Posterior cingulate gyrus (tissue), 11 donors: ENCODE measurements around the gene CLIP1.
"Not testable (repeated sequence)": the region's sequence is repeated elsewhere in the genome, so short reads cannot be mapped to it uniquely, and the experiment has no call there.

Experiments
- DNase-seq, 10 donors: peaks; one replicate each; pipeline versions ENCODE4 v3.0.0 to v3.0.0-alpha.2; 2020 to 2021; ENCODE audit warnings: mixed read lengths in 3 of 10
- intact Hi-C: fragments of 100-400 bp; cut with DNase I; formaldehyde crosslinking; loops from one replicate; pipeline ENCODE4 v1.15.1; 2023

The CLIP1 gene

GRCh38 chr12:122399592-122400373 lies 22.7 kb downstream of the CLIP1 start:
- peak in 8 of 10 donors; percentile 29 to 89 (median 50) for DNase-seq
- intact Hi-C loops = loop anchor here (1.0 to 10.0 kb wide), 2 partner anchors 72 to 355 kb away; partner anchors contain the start of gene DENR

GRCh38 chr12:122399254-122399591 lies 23.2 kb downstream of the CLIP1 start:
- intact Hi-C loops = loop anchor here (1.0 kb wide), 1 partner anchor 72 kb away; no protein-coding TSS in a partner anchor
- DNase-seq = no peak

- intact Hi-C loops = not testable (repeated sequence)
- peak in 2 of 10 donors; percentile 3 to 14 for DNase-seq
These were observed 24.5 kb downstream of the CLIP1 start for GRCh38 chr12:122397981-122398380.

- intact Hi-C loops = no loop called here
- no peak for DNase-seq
These were observed 27.1 kb downstream of the CLIP1 start for GRCh38 chr12:122395319-122395718.

- peak in 1 of 10 donors; percentile 12 for DNase-seq
- intact Hi-C loops = no loop called here
These were observed 27.8 kb downstream of the CLIP1 start for GRCh38 chr12:122394626-122395194.

GRCh38 chr12:122393817-122394216 lies 28.7 kb downstream of the CLIP1 start:
- intact Hi-C loops = no loop called here
- DNase-seq = no peak

GRCh38 chr12:122392411-122392810 lies 30.1 kb downstream of the CLIP1 start:
- intact Hi-C loops = no loop called here

GRCh38 chr12:122389677-122390076 lies 32.8 kb downstream of the CLIP1 start:
- intact Hi-C loops = no loop called here
- peak in 1 of 10 donors; percentile 19 for DNase-seq

More at GRCh38 chr12:122392411-122392810, 30.1 kb downstream of the CLIP1 start:
- DNase-seq = peak in 1 of 10 donors; percentile 33

GRCh38 chr12:122387887-122388286 lies 34.6 kb downstream of the CLIP1 start:
- intact Hi-C loops = no loop called here
- peak in 1 of 10 donors; percentile 5 for DNase-seq

GRCh38 chr12:122385171-122386016 lies 37.1 kb downstream of the CLIP1 start:
- peak in 1 of 10 donors; percentile 52 for DNase-seq
- intact Hi-C loops = no loop called here

GRCh38 chr12:122382919-122383350 lies 39.5 kb downstream of the CLIP1 start:
- intact Hi-C loops = no loop called here
- peak in 1 of 10 donors; percentile 1 for DNase-seq

- no peak for DNase-seq
- intact Hi-C loops = no loop called here
These were observed 41.4 kb downstream of the CLIP1 start for GRCh38 chr12:122381021-122381420.

- intact Hi-C loops = not testable (repeated sequence)
- DNase-seq = peak in 1 of 10 donors; percentile 7
These were observed 45.7 kb downstream of the CLIP1 start for GRCh38 chr12:122376751-122377150.

- intact Hi-C loops = no loop called here
These were observed 47.8 kb downstream of the CLIP1 start for GRCh38 chr12:122374707-122375106.

GRCh38 chr12:122371475-122372045 lies 50.9 kb downstream of the CLIP1 start:
- intact Hi-C loops = no loop called here
- no peak for DNase-seq

More at GRCh38 chr12:122374707-122375106, 47.8 kb downstream of the CLIP1 start:
- peak in 1 of 10 donors; percentile 12 for DNase-seq

- DNase-seq = no peak
- intact Hi-C loops = no loop called here
These were observed 54.0 kb downstream of the CLIP1 start for GRCh38 chr12:122368361-122369073.

- DNase-seq, intact Hi-C loops: not testable (repeated sequence)
These were observed 54.8 kb downstream of the CLIP1 start for GRCh38 chr12:122367632-122368031.

- no peak for DNase-seq
- intact Hi-C loops = no loop called here
These were observed 55.6 kb downstream of the CLIP1 start for GRCh38 chr12:122366685-122367475.

GRCh38 chr12:122365226-122365625 lies 57.2 kb downstream of the CLIP1 start:
- DNase-seq, intact Hi-C loops: not testable (repeated sequence)
